NCI-H1694 (cell line): ENCODE measurements around the gene ATP10A.
"Not testable (repeated sequence)": the region's sequence is repeated elsewhere in the genome, so short reads cannot be mapped to it uniquely, and the experiment has no call there.

Source experiments
- DNase-seq: peaks from one replicate; lab custom pipeline; 2025; lab: John Stamatoyannopoulos, UW

The ATP10A gene

GRCh38 chr15:25770618-25771337, 92.3 kb downstream of the ATP10A start:
- no peak for DNase-seq

GRCh38 chr15:25770031-25770430, 93.1 kb downstream of the ATP10A start:
- no peak for DNase-seq

- DNase-seq, result no peak
Observed at GRCh38 chr15:25768271-25768670, 94.9 kb downstream of the ATP10A start.

- DNase-seq, result no peak
Observed at GRCh38 chr15:25767356-25768151, 95.6 kb downstream of the ATP10A start.

- DNase-seq, result peak; percentile 16
Observed at GRCh38 chr15:25766417-25766816, 96.7 kb downstream of the ATP10A start.

GRCh38 chr15:25764980-25765735, 98.0 kb downstream of the ATP10A start:
- DNase-seq, result no peak

GRCh38 chr15:25763954-25764353, 99.2 kb downstream of the ATP10A start:
- no peak for DNase-seq

GRCh38 chr15:25763331-25763751, 99.8 kb downstream of the ATP10A start:
- peak; percentile 27 for DNase-seq

GRCh38 chr15:25761971-25762662, 101.0 kb downstream of the ATP10A start:
- DNase-seq, result no peak

GRCh38 chr15:25759421-25759820, 103.7 kb downstream of the ATP10A start:
- no peak for DNase-seq

- DNase-seq, result not testable (repeated sequence)
Observed at GRCh38 chr15:25758612-25759011, 104.5 kb downstream of the ATP10A start.

GRCh38 chr15:25743548-25744275, 119.4 kb downstream of the ATP10A start:
- no peak for DNase-seq

GRCh38 chr15:25742776-25743547, 120.2 kb downstream of the ATP10A start:
- no peak for DNase-seq

- no peak for DNase-seq
Observed at GRCh38 chr15:25742041-25742730, 120.9 kb downstream of the ATP10A start.

GRCh38 chr15:25741256-25741580, 121.9 kb downstream of the ATP10A start:
- no peak for DNase-seq

- no peak for DNase-seq
Observed at GRCh38 chr15:25740383-25741255, 122.5 kb downstream of the ATP10A start.

- peak; percentile 40 for DNase-seq
Observed at GRCh38 chr15:25739687-25740121, 123.4 kb downstream of the ATP10A start.

- no peak for DNase-seq
Observed at GRCh38 chr15:25738171-25738965, 124.8 kb downstream of the ATP10A start.
